ENCODE results near the gene LMF1.

Gene LMF1

GRCh38 chr16:990516-991291, 19.9 kb upstream of the LMF1 start:
- Histone ChIP-seq H3K27ac (ENCODE audit: poor library complexity, severe bottlenecking) (no peak overlapping the region), H3K4me3 (ENCODE audit: severe bottlenecking) (no peak overlapping the region), H3K4me1 (ENCODE audit: insufficient read depth, poor library complexity, severe bottlenecking) (no peaks in the 10 kb centered on the region), H3K9me3 (ENCODE audit: severe bottlenecking) (no peaks in the 10 kb centered on the region), H3K36me3 (ENCODE audit: low read depth) (no peaks in the 10 kb centered on the region), H3K27me3 (ENCODE audit: insufficient read depth, poor library complexity, severe bottlenecking) (peaks cover 46% of the 10 kb centered on the region)
- DNase-seq (ENCODE audit: low spot score) (no peak), ATAC-seq (ENCODE audit: low read depth) (no peak; the same call in 2 of the 3 replicates)
- no peak for TF ChIP-seq CTCF (IDR thresholded peaks at IDR 0.05; ENCODE audit: poor library complexity, severe bottlenecking)

GRCh38 chr16:989354-989814, 18.6 kb upstream of the LMF1 start:
- DNase-seq (ENCODE audit: low spot score) = no peak
- no peak overlapping the region for H3K4me3 ChIP-seq (ENCODE audit: severe bottlenecking)
- H3K4me1 ChIP-seq (ENCODE audit: insufficient read depth, poor library complexity, severe bottlenecking) = no peaks in the 10 kb centered on the region
- H3K36me3 ChIP-seq (ENCODE audit: low read depth) = no peaks in the 10 kb centered on the region
- H3K27me3 ChIP-seq (ENCODE audit: insufficient read depth, poor library complexity, severe bottlenecking) = peaks cover 55% of the 10 kb centered on the region
- no peak for TF ChIP-seq CTCF (IDR thresholded peaks at IDR 0.05; ENCODE audit: poor library complexity, severe bottlenecking)
- H3K27ac ChIP-seq (ENCODE audit: poor library complexity, severe bottlenecking) = no peak overlapping the region
- H3K9me3 ChIP-seq (ENCODE audit: severe bottlenecking) = no peaks in the 10 kb centered on the region
- no peak for ATAC-seq (ENCODE audit: low read depth)

GRCh38 chr16:988471-989353, 17.9 kb upstream of the LMF1 start:
- no peak for TF ChIP-seq CTCF (IDR thresholded peaks at IDR 0.05; ENCODE audit: poor library complexity, severe bottlenecking)
- no peak for ATAC-seq (ENCODE audit: low read depth)
- Histone ChIP-seq H3K36me3 (ENCODE audit: low read depth) (no peaks in the 10 kb centered on the region), H3K9me3 (ENCODE audit: severe bottlenecking) (no peaks in the 10 kb centered on the region), H3K27ac (ENCODE audit: poor library complexity, severe bottlenecking) (no peak overlapping the region), H3K27me3 (ENCODE audit: insufficient read depth, poor library complexity, severe bottlenecking) (peaks cover 61% of the 10 kb centered on the region), H3K4me1 (ENCODE audit: insufficient read depth, poor library complexity, severe bottlenecking) (no peaks in the 10 kb centered on the region), H3K4me3 (ENCODE audit: severe bottlenecking) (no peak overlapping the region)
- DNase-seq (ENCODE audit: low spot score) = no peak

GRCh38 chr16:987906-988305, 17.1 kb upstream of the LMF1 start:
- H3K4me3 ChIP-seq (ENCODE audit: severe bottlenecking) = no peak overlapping the region
- DNase-seq (ENCODE audit: low spot score) (no peak), ATAC-seq (ENCODE audit: low read depth) (no peak)
- peaks cover 69% of the 10 kb centered on the region for H3K27me3 ChIP-seq (ENCODE audit: insufficient read depth, poor library complexity, severe bottlenecking)
- no peaks in the 10 kb centered on the region for H3K4me1 ChIP-seq (ENCODE audit: insufficient read depth, poor library complexity, severe bottlenecking)
- no peaks in the 10 kb centered on the region for H3K9me3 ChIP-seq (ENCODE audit: severe bottlenecking)
- H3K36me3 ChIP-seq (ENCODE audit: low read depth) = no peaks in the 10 kb centered on the region
- no peak overlapping the region for H3K27ac ChIP-seq (ENCODE audit: poor library complexity, severe bottlenecking)
- no peak for TF ChIP-seq CTCF (IDR thresholded peaks at IDR 0.05; ENCODE audit: poor library complexity, severe bottlenecking)

Data from RWPE2 (cell line).